ENCODE results near the gene ACSF3. TPM values are rescaled to one million over a fixed set of nuclear protein-coding genes. Genes with fewer than 3 reads are reported as not detected.

ACSF3 gene
- total and polyA plus RNA-seq, 4 donors = 15.3 to 27.3 (median 18.8) TPM

DNA sequence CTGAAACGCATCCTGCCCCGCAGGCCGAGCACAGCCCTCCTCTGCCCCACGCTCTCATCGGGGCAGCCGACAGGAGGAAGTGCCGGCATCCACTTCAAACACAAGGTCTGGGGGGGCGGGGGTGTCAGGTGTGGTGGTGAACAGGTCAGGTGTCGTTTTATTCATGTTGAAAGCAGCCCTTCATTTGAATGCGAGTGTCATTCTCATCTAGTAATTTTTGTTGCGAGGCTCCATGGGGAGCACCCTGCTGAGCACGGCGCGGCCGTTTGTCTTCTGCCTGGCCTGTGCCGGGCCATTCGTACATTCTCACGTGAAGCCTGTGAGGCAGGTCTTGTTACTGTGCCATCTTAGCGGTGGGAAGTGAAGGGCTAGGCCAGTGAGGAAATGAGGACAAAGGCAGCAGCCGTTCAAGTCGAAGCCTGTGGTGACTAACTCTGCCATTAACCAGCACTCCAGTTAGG lies 1.9 kb downstream of the ACSF3 start:
- no peak overlapping the region for H3K9ac ChIP-seq (ENCODE audit: low read depth in 1 of 2, low read length in 2 of 2)
- no peak overlapping the region for H3K27ac ChIP-seq (ENCODE audit: low read depth in 1 of 2, low read length in 2 of 2)
- H3K36me3 ChIP-seq (ENCODE audit: control insufficient read depth in 4 of 4, insufficient read depth in 3 of 4, low read depth in 1 of 4, low read length in 3 of 4) = peaks cover 0 to 1% (median 0%) of the 10 kb centered on the region in 4 donors
- H3K4me3 ChIP-seq (ENCODE audit: low read depth in 1 of 3, low read length in 3 of 3) = no peak overlapping the region
- H3K4me1 ChIP-seq (ENCODE audit: control insufficient read depth in 4 of 4, insufficient read depth in 4 of 4, low read length in 3 of 4) = peaks cover 15 to 38% (median 28%) of the 10 kb centered on the region in 4 donors
- DNase-seq (ENCODE audit: low spot score) = no peak
- TF ChIP-seq FOXA2 (IDR thresholded peaks at IDR 0.05) = no peak
- no peak for TF ChIP-seq YY1 (IDR thresholded peaks at IDR 0.05)
- TF ChIP-seq RXRA (IDR thresholded peaks at IDR 0.05) = no peak
- no peak for TF ChIP-seq JUND (IDR thresholded peaks at IDR 0.05)
- no peak for TF ChIP-seq EGR1 (IDR thresholded peaks at IDR 0.05; ENCODE audit: low read depth in 2 of 2)
- TF ChIP-seq HNF4A (conservative IDR thresholded peaks at IDR 0.05) = no peak
- TF ChIP-seq SP1 (IDR thresholded peaks at IDR 0.05) = no peak
- TF ChIP-seq, protein P1, sequence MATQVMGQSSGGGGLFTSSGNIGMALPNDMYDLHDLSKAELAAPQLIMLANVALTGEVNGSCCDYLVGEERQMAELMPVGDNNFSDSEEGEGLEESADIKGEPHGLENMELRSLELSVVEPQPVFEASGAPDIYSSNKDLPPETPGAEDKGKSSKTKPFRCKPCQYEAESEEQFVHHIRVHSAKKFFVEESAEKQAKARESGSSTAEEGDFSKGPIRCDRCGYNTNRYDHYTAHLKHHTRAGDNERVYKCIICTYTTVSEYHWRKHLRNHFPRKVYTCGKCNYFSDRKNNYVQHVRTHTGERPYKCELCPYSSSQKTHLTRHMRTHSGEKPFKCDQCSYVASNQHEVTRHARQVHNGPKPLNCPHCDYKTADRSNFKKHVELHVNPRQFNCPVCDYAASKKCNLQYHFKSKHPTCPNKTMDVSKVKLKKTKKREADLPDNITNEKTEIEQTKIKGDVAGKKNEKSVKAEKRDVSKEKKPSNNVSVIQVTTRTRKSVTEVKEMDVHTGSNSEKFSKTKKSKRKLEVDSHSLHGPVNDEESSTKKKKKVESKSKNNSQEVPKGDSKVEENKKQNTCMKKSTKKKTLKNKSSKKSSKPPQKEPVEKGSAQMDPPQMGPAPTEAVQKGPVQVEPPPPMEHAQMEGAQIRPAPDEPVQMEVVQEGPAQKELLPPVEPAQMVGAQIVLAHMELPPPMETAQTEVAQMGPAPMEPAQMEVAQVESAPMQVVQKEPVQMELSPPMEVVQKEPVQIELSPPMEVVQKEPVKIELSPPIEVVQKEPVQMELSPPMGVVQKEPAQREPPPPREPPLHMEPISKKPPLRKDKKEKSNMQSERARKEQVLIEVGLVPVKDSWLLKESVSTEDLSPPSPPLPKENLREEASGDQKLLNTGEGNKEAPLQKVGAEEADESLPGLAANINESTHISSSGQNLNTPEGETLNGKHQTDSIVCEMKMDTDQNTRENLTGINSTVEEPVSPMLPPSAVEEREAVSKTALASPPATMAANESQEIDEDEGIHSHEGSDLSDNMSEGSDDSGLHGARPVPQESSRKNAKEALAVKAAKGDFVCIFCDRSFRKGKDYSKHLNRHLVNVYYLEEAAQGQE (IDR thresholded peaks at IDR 0.05) = no peak
- TF ChIP-seq, protein P2, sequence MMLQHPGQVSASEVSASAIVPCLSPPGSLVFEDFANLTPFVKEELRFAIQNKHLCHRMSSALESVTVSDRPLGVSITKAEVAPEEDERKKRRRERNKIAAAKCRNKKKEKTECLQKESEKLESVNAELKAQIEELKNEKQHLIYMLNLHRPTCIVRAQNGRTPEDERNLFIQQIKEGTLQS (IDR thresholded peaks at IDR 0.05) = no peak
- TF ChIP-seq ZBTB33 (IDR thresholded peaks at IDR 0.05) = no peak
- TF ChIP-seq, protein P3, sequence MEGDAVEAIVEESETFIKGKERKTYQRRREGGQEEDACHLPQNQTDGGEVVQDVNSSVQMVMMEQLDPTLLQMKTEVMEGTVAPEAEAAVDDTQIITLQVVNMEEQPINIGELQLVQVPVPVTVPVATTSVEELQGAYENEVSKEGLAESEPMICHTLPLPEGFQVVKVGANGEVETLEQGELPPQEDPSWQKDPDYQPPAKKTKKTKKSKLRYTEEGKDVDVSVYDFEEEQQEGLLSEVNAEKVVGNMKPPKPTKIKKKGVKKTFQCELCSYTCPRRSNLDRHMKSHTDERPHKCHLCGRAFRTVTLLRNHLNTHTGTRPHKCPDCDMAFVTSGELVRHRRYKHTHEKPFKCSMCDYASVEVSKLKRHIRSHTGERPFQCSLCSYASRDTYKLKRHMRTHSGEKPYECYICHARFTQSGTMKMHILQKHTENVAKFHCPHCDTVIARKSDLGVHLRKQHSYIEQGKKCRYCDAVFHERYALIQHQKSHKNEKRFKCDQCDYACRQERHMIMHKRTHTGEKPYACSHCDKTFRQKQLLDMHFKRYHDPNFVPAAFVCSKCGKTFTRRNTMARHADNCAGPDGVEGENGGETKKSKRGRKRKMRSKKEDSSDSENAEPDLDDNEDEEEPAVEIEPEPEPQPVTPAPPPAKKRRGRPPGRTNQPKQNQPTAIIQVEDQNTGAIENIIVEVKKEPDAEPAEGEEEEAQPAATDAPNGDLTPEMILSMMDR (IDR thresholded peaks at IDR 0.05; ENCODE audit: low read depth, low read length, missing input control) = no peak
- TF ChIP-seq, protein P4, sequence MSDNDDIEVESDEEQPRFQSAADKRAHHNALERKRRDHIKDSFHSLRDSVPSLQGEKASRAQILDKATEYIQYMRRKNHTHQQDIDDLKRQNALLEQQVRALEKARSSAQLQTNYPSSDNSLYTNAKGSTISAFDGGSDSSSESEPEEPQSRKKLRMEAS (IDR thresholded peaks at IDR 0.05) = no peak
- no peak for TF ChIP-seq RAD21 (IDR thresholded peaks at IDR 0.05)
- no peak for TF ChIP-seq GABPA (IDR thresholded peaks at IDR 0.05 in 1 of 2, conservative IDR thresholded peaks at IDR 0.05 in 1 of 2)
- no peak for TF ChIP-seq TAF1 (conservative IDR thresholded peaks at IDR 0.05)
- no peak for TF ChIP-seq FOXA1 (IDR thresholded peaks at IDR 0.05)
- TF ChIP-seq NR2F2 (IDR thresholded peaks at IDR 0.05) = no peak
- H3K27me3 ChIP-seq (ENCODE audit: control insufficient read depth in 4 of 4, insufficient read depth in 4 of 4, low read length in 3 of 4) = no peaks in the 10 kb centered on the region
- 84% methylated on average over 21 of the region's 21 CpGs for WGBS
- no peaks in the 10 kb centered on the region for H3K9me3 ChIP-seq (ENCODE audit: control insufficient read depth in 4 of 4, low read length in 3 of 4)
